NCI-H2196 (cell line): Measurements from ENCODE around the gene MDK.

Source experiments
- DNase-seq: peaks from one replicate; lab custom pipeline; 2025; ENCODE audit not compliant: unreplicated experiment; lab: John Stamatoyannopoulos, UW

MDK gene

GRCh38 chr11:46381819-46382645 is 563 bp downstream of the MDK start:
- peak; percentile 46 for DNase-seq

- peak; percentile 70 for DNase-seq
Observed at GRCh38 chr11:46382646-46383403, 1.4 kb downstream of the MDK start.

DNA sequence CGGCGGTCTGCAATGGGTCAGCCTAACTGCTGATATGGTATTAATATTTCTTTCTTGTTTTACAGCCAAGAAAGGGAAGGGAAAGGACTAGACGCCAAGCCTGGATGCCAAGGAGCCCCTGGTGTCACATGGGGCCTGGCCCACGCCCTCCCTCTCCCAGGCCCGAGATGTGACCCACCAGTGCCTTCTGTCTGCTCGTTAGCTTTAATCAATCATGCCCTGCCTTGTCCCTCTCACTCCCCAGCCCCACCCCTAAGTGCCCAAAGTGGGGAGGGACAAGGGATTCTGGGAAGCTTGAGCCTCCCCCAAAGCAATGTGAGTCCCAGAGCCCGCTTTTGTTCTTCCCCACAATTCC is 1.9 kb downstream of the MDK start:
- DNase-seq = no peak

- no peak for DNase-seq
Observed at GRCh38 chr11:46383974-46384701, 2.7 kb downstream of the MDK start.

DNA sequence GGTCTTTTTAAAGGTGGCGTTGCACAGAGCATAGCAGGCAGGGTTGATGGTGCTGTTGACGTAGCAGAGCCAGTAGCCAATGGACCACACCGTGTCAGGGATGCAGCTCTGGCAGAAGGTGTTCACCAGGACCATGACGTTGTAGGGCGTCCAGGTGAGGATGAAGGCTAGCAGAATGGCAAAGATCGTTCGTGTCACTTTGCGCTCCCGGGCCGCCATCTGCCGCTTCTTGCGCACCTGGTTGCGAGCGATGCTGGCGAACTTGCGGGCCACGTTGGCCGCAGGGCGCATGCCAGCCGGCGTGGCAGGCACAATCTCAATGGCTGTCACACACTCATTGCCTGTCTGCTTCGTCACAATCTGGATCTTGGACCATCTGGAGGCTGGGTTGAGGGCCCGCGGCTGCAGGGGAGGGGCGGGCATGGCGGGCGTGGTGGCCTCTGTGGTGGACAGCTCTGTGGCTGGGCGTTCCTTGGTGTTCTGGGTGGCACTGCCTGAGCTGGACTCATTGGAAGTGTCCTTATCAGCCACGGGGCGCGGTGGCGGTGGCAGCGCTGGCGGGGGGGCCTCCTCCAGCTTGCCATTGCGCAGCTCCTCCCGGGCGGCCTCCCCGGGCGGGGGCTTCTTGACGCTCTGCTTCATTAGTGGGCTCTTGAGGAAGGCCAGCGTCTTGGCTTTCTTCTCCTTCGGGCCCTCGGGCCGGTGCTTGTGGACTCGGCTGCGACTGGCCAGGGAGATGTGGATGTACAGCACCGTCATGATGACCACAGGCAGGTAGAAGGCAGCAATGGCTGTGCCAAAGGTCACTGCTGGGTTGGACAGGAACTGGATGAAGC is 3.9 kb downstream of the MDK start:
- DNase-seq = no peak

- no peak for DNase-seq
Observed at GRCh38 chr11:46386005-46386578, 4.6 kb downstream of the MDK start.

DNA sequence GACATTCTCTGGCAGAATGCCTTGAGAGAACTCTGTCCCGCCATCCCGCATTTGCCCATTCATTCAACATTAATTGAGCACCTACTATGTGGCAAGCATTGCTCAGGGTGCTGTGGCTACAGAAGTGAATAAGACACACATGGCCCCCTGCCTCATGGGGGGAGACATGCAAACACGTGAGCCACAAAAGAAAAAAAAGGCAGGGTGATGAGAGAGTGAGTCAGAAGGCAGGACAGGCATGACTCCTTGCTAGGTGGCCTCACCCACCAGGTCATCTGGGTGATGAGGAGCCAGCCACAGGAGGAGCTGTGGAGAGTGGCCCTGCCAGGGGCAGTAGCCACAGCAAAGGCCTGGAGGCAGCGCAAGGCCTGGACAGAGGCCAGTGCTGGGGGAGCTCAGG is 5.2 kb downstream of the MDK start:
- no peak for DNase-seq

DNA sequence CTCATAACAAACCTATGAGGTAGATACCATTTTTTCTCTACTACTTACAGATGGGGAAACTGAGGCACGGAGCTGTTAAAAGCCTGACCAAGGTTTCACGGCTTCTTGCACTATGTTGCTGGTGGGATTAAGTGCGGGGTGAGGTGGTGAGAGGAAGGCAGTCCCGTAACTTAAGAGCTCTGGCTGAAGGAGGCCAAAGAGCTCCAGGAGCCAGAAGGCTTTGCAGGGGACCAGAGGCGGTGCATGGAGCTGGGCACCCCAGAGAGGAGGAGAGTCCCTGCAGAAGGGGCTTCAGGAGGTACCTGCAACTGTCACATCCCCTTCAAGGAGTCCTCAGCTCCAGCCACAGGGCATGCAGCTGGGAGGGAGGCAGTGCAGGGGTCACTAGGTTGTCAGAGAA is 6.0 kb downstream of the MDK start:
- no peak for DNase-seq

- no peak for DNase-seq
Observed at GRCh38 chr11:46387919-46388618, 6.6 kb downstream of the MDK start.

GRCh38 chr11:46388619-46389449 is 7.4 kb downstream of the MDK start:
- no peak for DNase-seq

- peak; percentile 53 for DNase-seq
Observed at GRCh38 chr11:46389450-46390330, 8.2 kb downstream of the MDK start.

GRCh38 chr11:46390331-46391171 is 9.1 kb downstream of the MDK start:
- DNase-seq = no peak

DNA sequence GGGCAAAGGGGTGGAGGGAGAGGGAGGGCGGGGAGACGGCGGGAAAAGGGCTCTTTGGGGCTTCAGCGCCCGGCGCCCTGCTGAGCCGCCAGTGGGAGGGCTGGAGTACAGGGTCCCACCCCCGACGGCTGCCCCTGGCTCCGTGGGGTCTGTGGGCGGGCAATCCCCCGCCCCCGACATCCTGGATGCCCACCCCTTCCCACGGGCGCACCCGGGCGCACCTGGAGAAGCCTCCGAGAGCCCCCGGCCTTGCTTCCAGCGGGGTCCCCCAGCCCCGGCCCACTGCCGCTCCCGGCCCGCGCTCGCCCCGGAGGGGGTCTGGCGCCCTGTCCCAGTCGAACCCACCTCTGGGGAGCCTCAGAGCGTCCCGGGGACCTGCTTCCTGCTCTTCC is 9.7 kb downstream of the MDK start:
- DNase-seq = no peak

- peak; percentile 90 for DNase-seq
Observed at GRCh38 chr11:46391578-46392420, 10.3 kb downstream of the MDK start, which contains the start of gene CHRM4. TSS of gene CHRM4 (minus strand) at chr11:46391776. CDS start at chr11:46386557, 5,219 bp downstream.

DNA sequence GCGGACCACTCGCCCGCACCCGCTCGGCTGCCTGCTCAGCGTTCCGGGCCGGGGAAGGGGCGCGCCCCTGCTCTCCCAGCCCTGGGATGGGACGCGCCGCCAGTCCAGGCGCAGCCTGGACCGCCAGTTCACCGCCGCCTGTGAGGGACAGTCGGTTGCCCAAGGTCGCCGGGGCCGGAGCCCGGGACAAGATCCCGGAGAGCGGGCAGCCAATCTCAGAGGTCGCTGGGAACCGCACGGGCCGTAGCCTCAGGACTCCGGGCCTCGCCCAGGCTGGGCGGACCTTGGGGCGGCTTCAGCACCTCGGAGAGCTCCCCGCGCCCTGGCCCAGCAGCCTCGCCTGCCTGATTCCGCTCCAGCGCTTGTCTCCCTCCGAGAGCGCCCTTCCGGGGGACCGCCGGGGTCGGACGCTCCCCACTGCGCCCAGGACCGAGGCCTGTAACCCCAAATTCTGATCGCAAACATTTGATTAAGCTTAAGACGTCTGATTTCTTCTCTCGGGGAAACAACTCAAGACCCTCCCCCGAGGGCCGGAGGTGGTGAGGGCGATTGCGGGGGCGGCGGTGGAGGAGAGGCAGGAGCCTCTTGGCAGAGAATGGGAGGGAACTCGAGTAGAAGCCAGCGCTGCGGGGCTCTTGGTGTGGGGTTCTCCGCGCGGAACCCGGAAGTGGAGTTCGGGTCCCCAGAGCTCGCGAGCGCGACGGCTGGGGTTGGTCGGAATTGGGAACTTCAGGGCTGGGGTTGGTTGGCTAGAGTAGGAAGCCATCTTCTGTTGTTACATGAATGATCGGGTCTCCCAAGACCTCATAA is 11.2 kb downstream of the MDK start:
- DNase-seq = peak; percentile 51
